K562 (cell line): ENCODE data around the gene BOLL. TPM values are rescaled to one million over a fixed set of nuclear protein-coding genes. Genes with fewer than 3 reads are reported as not detected.

Source experiments
- ATF2 ChIP-seq: sonication (generic); formaldehyde crosslinking; IDR thresholded peaks from 2 replicates; pipeline ENCODE4 v1.8.1; 2022; ENCODE audit warnings: missing genetic modification reagents
- CGGBP1 ChIP-seq: fragments of 250-450 bp; sonication (Bioruptor Pico); IDR thresholded peaks from 2 replicates; pipeline ENCODE4 v1.9.0; 2021; ENCODE audit warnings: mild to moderate bottlenecking
- CTCFL ChIP-seq: IDR thresholded peaks from 2 replicates; pipeline ENCODE4 v1.6.1; 2011; ENCODE audit warnings: borderline replicate concordance, low read depth, mild to moderate bottlenecking, moderate library complexity, low read length; ENCODE audit not compliant: insufficient read depth, poor library complexity, severe bottlenecking
- ETS2 ChIP-seq: IDR thresholded peaks from 2 replicates; pipeline ENCODE4 v1.6.1; 2016; ENCODE audit warnings: borderline replicate concordance, missing genetic modification characterization, mild to moderate bottlenecking, moderate library complexity, missing compliant biosample characterization; ENCODE audit not compliant: poor library complexity, severe bottlenecking
- FOXO4 ChIP-seq: fragments of 450-650 bp; formaldehyde crosslinking; IDR thresholded peaks from 2 replicates; pipeline ENCODE4 v1.4.0; 2020; ENCODE audit warnings: mild to moderate bottlenecking, moderate library complexity
- HNRNPK ChIP-seq: fragments of 200-400 bp; formaldehyde crosslinking; IDR thresholded peaks from one replicate; pipeline ENCODE4 v1.6.1; 2018; ENCODE audit warnings: mild to moderate bottlenecking, low read depth, low read length; ENCODE audit not compliant: poor library complexity, severe bottlenecking
- NFIC ChIP-seq: fragments of 450-650 bp; IDR thresholded peaks from 2 replicates; pipeline ENCODE4 v1.6.1; 2017; ENCODE audit warnings: mild to moderate bottlenecking, inconsistent platforms
- PBX2 ChIP-seq, 2 experiments: IDR thresholded peaks in 1 of 2; conservative IDR thresholded peaks in 1 of 2; 2 replicates each; pipeline ENCODE4 v1.6.1; 2016; ENCODE audit warnings: low read depth in 2 of 2, mild to moderate bottlenecking in 1 of 2, missing compliant biosample characterization in 1 of 2, missing genetic modification characterization in 1 of 2, moderate library complexity in 1 of 2
- PHB2 ChIP-seq: fragments of 450-650 bp; IDR thresholded peaks from 2 replicates; pipeline ENCODE4 v1.6.1; 2017; ENCODE audit warnings: low read depth
- POU5F1 ChIP-seq: fragments of 150-350 bp; IDR thresholded peaks from 2 replicates; pipeline ENCODE4 v1.6.1; 2014; ENCODE audit warnings: borderline replicate concordance, low read length, low read depth, mild to moderate bottlenecking; ENCODE audit not compliant: partially characterized antibody
- RBM14 ChIP-seq: fragments of 200-400 bp; formaldehyde crosslinking; IDR thresholded peaks from 2 replicates; pipeline ENCODE4 v1.6.1; 2018; ENCODE audit warnings: low read depth, mild to moderate bottlenecking, low read length, moderate library complexity, borderline replicate concordance; ENCODE audit not compliant: insufficient read depth
- RBM25 ChIP-seq: fragments of 200-400 bp; formaldehyde crosslinking; IDR thresholded peaks from 2 replicates; pipeline ENCODE4 v1.6.1; 2018; ENCODE audit warnings: low read length, low read depth, moderate library complexity; ENCODE audit not compliant: severe bottlenecking
- SREBF2 ChIP-seq: sonication (generic); formaldehyde crosslinking; IDR thresholded peaks from 2 replicates; pipeline ENCODE4 v1.4.0; 2020; ENCODE audit warnings: mild to moderate bottlenecking, missing genetic modification reagents
- U2AF1 ChIP-seq: fragments of 200-400 bp; formaldehyde crosslinking; optimal IDR thresholded peaks from 2 replicates; pipeline ENCODE3; 2017; ENCODE audit warnings: mild to moderate bottlenecking, low read depth, low read length, moderate library complexity
- ZNF146 ChIP-seq: IDR thresholded peaks from one replicate; pipeline ENCODE4 v1.6.1; 2018; ENCODE audit warnings: missing compliant biosample characterization; ENCODE audit not compliant: unreplicated experiment
- ZNF79 ChIP-seq: fragments of 250-450 bp; sonication (Bioruptor Pico); IDR thresholded peaks from 2 replicates; pipeline ENCODE4 v1.4.0; 2020; ENCODE audit warnings: low read depth, mild to moderate bottlenecking, moderate library complexity
- ZZZ3 ChIP-seq: fragments of 450-650 bp; IDR thresholded peaks from 2 replicates; pipeline ENCODE4 v1.6.1; 2016; ENCODE audit warnings: antibody characterized with exemption, mild to moderate bottlenecking, moderate library complexity
- polyA plus RNA-seq, 8 experiments: library from polyadenylated mRNA; depleted of rRNA in 4 of 8; stranded (reverse) in 5 of 8; unstranded in 3 of 8; fragments of >200 nt; fragmentation: Nextera tagmentation in 2 of 8; fragmentation: Illumina TruSeq in 1 of 8; extraction: Ambion mirVana in 2 of 8; extraction: Trizol in 1 of 8; gene quantifications; 2 replicates each; pipeline versions ENCODE4 v1.2.1 to v1.2.3, GENCODE V29; 2011 to 2014; ENCODE audit warnings: inconsistent platforms in 1 of 8, missing spikeins in 1 of 8
- total RNA-seq, 7 experiments: library from RNA; depleted of rRNA in 6 of 7; stranded (reverse); fragments of >200 nt in 6 of 7; fragmentation: Illumina TruSeq in 2 of 7; extraction: Trizol in 2 of 7; gene quantifications; 2 replicates each; pipeline versions ENCODE4 v1.2.1 to v1.2.3, GENCODE V29; 2011 to 2021; ENCODE audit warnings: low replicate concordance in 1 of 7

The BOLL gene
- total and polyA plus RNA-seq, 9 of the 15 experiments (the other 6 are each of a cell fraction or from before 2014, with no cell fraction given) = 0.11 to 0.55 (median 0.19) TPM; not detected in 1

- TF ChIP-seq PBX2 (CRISPR knock-in tag; IDR thresholded peaks at IDR 0.05; ENCODE audit: low read depth) = no peak
- peak; percentile 61 for TF ChIP-seq PBX2 (tag; conservative IDR thresholded peaks at IDR 0.05; ENCODE audit: low read depth)
- no peak for TF ChIP-seq ZNF146 (CRISPR knock-in tag)
- no peak for TF ChIP-seq U2AF1
- TF ChIP-seq ZNF79 = no peak
- no peak for TF ChIP-seq ZZZ3
- TF ChIP-seq PHB2 = no peak
- TF ChIP-seq RBM25 = no peak
- TF ChIP-seq CTCFL = no peak
- no peak for TF ChIP-seq RBM14
- no peak for TF ChIP-seq ETS2 (tag)
- no peak for TF ChIP-seq HNRNPK
- TF ChIP-seq NFIC = no peak
- no peak for TF ChIP-seq CGGBP1
- TF ChIP-seq FOXO4 (CRISPR knock-in tag) = no peak
- no peak for TF ChIP-seq SREBF2 (CRISPR knock-in tag)
- no peak for TF ChIP-seq POU5F1
- no peak for TF ChIP-seq ATF2
Measured at GRCh38 chr2:197805715-197806633, 20.9 kb upstream of the BOLL start (continued).
